Measurements from ENCODE around the gene C5orf52. TPM values are rescaled to one million over a fixed set of nuclear protein-coding genes. Genes with fewer than 3 reads are reported as not detected.
"Not testable (repeated sequence)": the region's sequence is repeated elsewhere in the genome, so short reads cannot be mapped to it uniquely, and the experiment has no call there.

C5orf52 gene
- total and polyA plus RNA-seq, 12 donors, result not detected

DNA sequence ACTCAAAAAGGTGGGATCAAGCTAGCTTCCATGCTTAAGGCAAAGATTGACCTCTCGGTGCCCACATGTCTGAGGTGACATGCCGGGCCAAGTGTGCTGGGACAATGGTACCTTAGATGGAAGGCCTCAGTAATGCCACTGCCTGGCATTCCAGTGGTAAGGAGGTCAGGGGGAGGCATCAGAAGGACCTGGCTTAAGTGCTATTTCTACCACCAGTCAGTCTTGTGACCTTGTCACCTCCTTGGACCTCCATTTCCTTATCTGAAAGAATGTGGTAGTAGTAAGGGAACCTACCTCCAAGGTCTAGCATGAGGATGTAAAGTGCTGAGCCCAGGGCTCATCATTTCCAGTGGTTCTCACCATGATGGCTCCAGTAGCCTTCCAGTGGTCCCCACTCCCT is 8.9 kb downstream of the C5orf52 start:
- H3K9me3 ChIP-seq (replicated peaks in 1 of 3), result no peaks in the 10 kb centered on the region
- H3K36me3 ChIP-seq (replicated peaks in 1 of 2), result no peaks in the 10 kb centered on the region
- no peak overlapping the region for H3K4me3 ChIP-seq
- WGBS, 4 donors, result 94 to 96% (median 94%) methylated on average over 2 of the region's 2 CpGs
- TF ChIP-seq, protein P1, sequence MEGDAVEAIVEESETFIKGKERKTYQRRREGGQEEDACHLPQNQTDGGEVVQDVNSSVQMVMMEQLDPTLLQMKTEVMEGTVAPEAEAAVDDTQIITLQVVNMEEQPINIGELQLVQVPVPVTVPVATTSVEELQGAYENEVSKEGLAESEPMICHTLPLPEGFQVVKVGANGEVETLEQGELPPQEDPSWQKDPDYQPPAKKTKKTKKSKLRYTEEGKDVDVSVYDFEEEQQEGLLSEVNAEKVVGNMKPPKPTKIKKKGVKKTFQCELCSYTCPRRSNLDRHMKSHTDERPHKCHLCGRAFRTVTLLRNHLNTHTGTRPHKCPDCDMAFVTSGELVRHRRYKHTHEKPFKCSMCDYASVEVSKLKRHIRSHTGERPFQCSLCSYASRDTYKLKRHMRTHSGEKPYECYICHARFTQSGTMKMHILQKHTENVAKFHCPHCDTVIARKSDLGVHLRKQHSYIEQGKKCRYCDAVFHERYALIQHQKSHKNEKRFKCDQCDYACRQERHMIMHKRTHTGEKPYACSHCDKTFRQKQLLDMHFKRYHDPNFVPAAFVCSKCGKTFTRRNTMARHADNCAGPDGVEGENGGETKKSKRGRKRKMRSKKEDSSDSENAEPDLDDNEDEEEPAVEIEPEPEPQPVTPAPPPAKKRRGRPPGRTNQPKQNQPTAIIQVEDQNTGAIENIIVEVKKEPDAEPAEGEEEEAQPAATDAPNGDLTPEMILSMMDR (IDR thresholded peaks at IDR 0.05), result no peak
- H3K27ac ChIP-seq, result no peak overlapping the region
- intact Hi-C loops (cut with DNase I), result no loop called here
- no peaks in the 10 kb centered on the region for H3K27me3 ChIP-seq
- no peak for DNase-seq
- no peaks in the 10 kb centered on the region for H3K4me1 ChIP-seq (replicated peaks in 1 of 2)

DNA sequence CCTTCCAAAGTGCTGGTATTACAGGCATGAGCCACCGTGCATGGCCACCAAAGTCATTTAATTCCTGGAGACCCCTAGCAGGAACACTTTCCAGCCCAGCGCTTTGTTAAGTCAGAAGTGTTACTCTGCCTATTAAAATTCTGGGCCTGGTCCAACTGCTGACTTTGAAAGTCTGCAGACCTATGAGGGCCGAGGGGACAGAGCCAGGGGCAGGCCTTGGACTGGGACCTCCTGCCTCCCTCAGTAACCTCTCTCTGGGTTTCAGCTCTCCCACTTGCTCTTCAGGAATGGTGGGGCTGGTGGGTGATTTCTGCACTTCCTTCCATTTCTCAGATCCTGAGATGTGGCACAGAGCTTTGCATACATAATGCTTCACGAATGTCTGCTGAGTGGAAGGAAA is 9.7 kb downstream of the C5orf52 start:
- H3K4me1 ChIP-seq (replicated peaks in 1 of 2), result no peaks in the 10 kb centered on the region
- TF ChIP-seq POLR2A (IDR thresholded peaks at IDR 0.05), result no peak
- TF ChIP-seq, protein P1 (IDR thresholded peaks at IDR 0.05), result no peak
- H3K9me3 ChIP-seq (replicated peaks in 1 of 3), result no peaks in the 10 kb centered on the region
- WGBS, 4 donors, result 77 to 87% (median 83%) methylated on average over 3 to 4 of the region's 4 CpGs
- no peak overlapping the region for H3K4me3 ChIP-seq
- no peak overlapping the region for H3K27ac ChIP-seq
- H3K27me3 ChIP-seq, result no peaks in the 10 kb centered on the region
- no peaks in the 10 kb centered on the region for H3K36me3 ChIP-seq (replicated peaks in 1 of 2)
- DNase-seq, result no peak
- intact Hi-C loops (cut with DNase I), result no loop called here

DNA sequence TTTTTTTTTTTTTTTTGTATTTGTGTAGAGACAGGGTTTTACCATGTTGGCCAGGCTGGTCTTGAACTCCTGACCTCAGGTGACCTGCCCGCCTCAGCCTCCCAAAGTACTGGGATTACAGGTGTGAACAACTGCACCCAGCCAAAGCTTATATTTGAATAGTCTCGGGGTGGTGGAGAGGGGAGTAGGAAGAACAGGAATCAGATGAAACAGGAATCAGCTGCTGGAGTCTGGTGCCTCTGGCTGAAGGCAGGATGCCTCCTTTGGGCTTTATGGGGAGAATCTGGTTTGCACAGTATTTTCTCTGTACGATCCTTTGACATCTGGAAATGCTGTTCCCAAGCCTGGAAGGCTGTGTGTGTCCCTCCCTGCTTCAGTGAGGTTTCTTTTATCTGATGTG is 10.9 kb downstream of the C5orf52 start:
- Histone ChIP-seq H3K27me3 (no peaks in the 10 kb centered on the region), H3K27ac (no peak overlapping the region), H3K4me3 (no peak overlapping the region), H3K4me1 (replicated peaks in 1 of 2) (no peaks in the 10 kb centered on the region), H3K36me3 (replicated peaks in 1 of 2) (no peaks in the 10 kb centered on the region), H3K9me3 (replicated peaks in 1 of 3) (no peaks in the 10 kb centered on the region)
- DNase-seq, result no peak
- intact Hi-C loops (cut with DNase I), result no loop called here
- TF ChIP-seq, protein P1 (IDR thresholded peaks at IDR 0.05), result no peak
- TF ChIP-seq POLR2A (IDR thresholded peaks at IDR 0.05), result no peak
- WGBS, 4 donors, result 52 to 77% (median 58%) methylated on average over 3 of the region's 3 CpGs

- DNase-seq; H3K27me3 ChIP-seq; H3K4me3 ChIP-seq; H3K9me3 ChIP-seq (replicated peaks in 1 of 3); H3K36me3 ChIP-seq (replicated peaks in 1 of 2); H3K4me1 ChIP-seq (replicated peaks in 1 of 2); intact Hi-C loops (cut with DNase I); H3K27ac ChIP-seq: not testable (repeated sequence)
- WGBS, 4 donors, result 76 to 83% (median 77%) methylated on average over 10 to 14 of the region's 14 CpGs
Measured at GRCh38 chr5:157686276-157687197, 15.2 kb downstream of the C5orf52 start.

- 80 to 94% (median 90%) methylated on average over 1 of the region's 1 CpG for WGBS, 4 donors
- Histone ChIP-seq H3K4me3 (no peak overlapping the region), H3K36me3 (replicated peaks in 1 of 2) (no peaks in the 10 kb centered on the region), H3K9me3 (replicated peaks in 1 of 3) (no peaks in the 10 kb centered on the region), H3K27me3 (no peaks in the 10 kb centered on the region), H3K4me1 (replicated peaks in 1 of 2) (no peaks in the 10 kb centered on the region), H3K27ac (no peak overlapping the region)
- no peak for DNase-seq
- TF ChIP-seq POLR2A (IDR thresholded peaks at IDR 0.05), result no peak
- intact Hi-C loops (cut with DNase I), result no loop called here
Measured at GRCh38 chr5:157687198-157687554, 15.8 kb downstream of the C5orf52 start.

All from adrenal gland (tissue), 12 donors.